Measurements from ENCODE around the gene SFXN2.

DNA sequence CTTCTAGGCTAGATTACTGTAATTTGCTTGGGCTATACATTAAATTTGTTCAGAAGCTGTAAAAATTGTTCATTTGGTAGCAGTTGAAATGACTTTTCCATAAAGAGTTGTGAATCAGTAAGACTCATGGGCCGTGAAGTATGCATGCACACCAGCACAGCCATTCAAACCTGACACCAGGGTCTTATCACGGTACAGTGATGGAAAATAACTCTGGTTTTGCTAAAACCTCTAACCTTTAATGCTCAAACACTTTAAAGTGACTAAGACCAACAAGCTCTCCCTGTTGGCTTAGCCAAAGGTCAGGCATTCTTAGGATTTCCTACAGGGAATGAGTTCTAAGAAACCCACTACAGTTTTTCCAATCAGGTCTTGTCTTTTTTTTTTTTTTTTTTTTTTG, 11.7 kb upstream of the SFXN2 start:
- TF ChIP-seq, protein P1, sequence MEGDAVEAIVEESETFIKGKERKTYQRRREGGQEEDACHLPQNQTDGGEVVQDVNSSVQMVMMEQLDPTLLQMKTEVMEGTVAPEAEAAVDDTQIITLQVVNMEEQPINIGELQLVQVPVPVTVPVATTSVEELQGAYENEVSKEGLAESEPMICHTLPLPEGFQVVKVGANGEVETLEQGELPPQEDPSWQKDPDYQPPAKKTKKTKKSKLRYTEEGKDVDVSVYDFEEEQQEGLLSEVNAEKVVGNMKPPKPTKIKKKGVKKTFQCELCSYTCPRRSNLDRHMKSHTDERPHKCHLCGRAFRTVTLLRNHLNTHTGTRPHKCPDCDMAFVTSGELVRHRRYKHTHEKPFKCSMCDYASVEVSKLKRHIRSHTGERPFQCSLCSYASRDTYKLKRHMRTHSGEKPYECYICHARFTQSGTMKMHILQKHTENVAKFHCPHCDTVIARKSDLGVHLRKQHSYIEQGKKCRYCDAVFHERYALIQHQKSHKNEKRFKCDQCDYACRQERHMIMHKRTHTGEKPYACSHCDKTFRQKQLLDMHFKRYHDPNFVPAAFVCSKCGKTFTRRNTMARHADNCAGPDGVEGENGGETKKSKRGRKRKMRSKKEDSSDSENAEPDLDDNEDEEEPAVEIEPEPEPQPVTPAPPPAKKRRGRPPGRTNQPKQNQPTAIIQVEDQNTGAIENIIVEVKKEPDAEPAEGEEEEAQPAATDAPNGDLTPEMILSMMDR (conservative IDR thresholded peaks at IDR 0.05), result no peak
- no peak for TF ChIP-seq EZH2 (IDR thresholded peaks at IDR 0.05; ENCODE audit: low read depth)

All from PC-9 (cell line).